Stimulated activated CD4-positive, alpha-beta T cell treated with anti-CD3 and anti-CD28 coated beads, Interleukin-4, amount 100 ng/mL, for 4 hours (primary cell): ENCODE measurements around the gene PLEKHA4.
A peak's percentile ranks its signal among the peaks of the same experiment; 100 is the strongest.
"Not testable (repeated sequence)": the region's sequence is repeated elsewhere in the genome, so short reads cannot be mapped to it uniquely, and the experiment has no call there.

ENCODE experiments used
- DNase-seq, 2 experiments: peaks; one replicate each; pipeline ENCODE4 v3.0.0-alpha.2; 2020

Gene PLEKHA4

GRCh38 chr19:48883726-48884125 is 15.3 kb upstream of the PLEKHA4 start:
- DNase-seq: no peak

GRCh38 chr19:48881741-48882657 is 13.6 kb upstream of the PLEKHA4 start:
- no peak for DNase-seq

- DNase-seq: not testable (repeated sequence)
Observed at GRCh38 chr19:48879696-48880095, 11.3 kb upstream of the PLEKHA4 start.

- no peak for DNase-seq
Observed at GRCh38 chr19:48879025-48879637, 10.7 kb upstream of the PLEKHA4 start.

- DNase-seq: no peak
Observed at GRCh38 chr19:48878196-48879024, 10.0 kb upstream of the PLEKHA4 start.

- DNase-seq: no peak
Observed at GRCh38 chr19:48877855-48878195, 9.4 kb upstream of the PLEKHA4 start.

GRCh38 chr19:48876043-48876981 is 7.9 kb upstream of the PLEKHA4 start:
- peak; percentile 44 to 65 for DNase-seq

- no peak for DNase-seq
Observed at GRCh38 chr19:48874303-48875135, 6.1 kb upstream of the PLEKHA4 start.

- DNase-seq: no peak
Observed at GRCh38 chr19:48873476-48874302, 5.3 kb upstream of the PLEKHA4 start.

GRCh38 chr19:48872884-48873475 is 4.6 kb upstream of the PLEKHA4 start:
- DNase-seq: peak; percentile 58 to 75

GRCh38 chr19:48872182-48872883 is 3.9 kb upstream of the PLEKHA4 start, which contains the start of gene PPP1R15A:
Gene PPP1R15A (plus strand): TSS chr19:48872421. CDS start chr19:48873234, 813 bp downstream.
- peak; percentile 98 for DNase-seq

GRCh38 chr19:48871471-48872181 is 3.2 kb upstream of the PLEKHA4 start:
- not testable (repeated sequence) for DNase-seq

GRCh38 chr19:48870048-48870447 is 1.6 kb upstream of the PLEKHA4 start:
- no peak for DNase-seq

GRCh38 chr19:48867746-48868113 is 687 bp downstream of the PLEKHA4 start:
- DNase-seq: no peak

- no peak for DNase-seq
Observed at GRCh38 chr19:48867123-48867745, 1.2 kb downstream of the PLEKHA4 start.

- no peak for DNase-seq
Observed at GRCh38 chr19:48866692-48867091, 1.7 kb downstream of the PLEKHA4 start.

GRCh38 chr19:48862827-48863226 is 5.6 kb downstream of the PLEKHA4 start:
- no peak for DNase-seq

- no peak for DNase-seq
Observed at GRCh38 chr19:48861313-48861712, 7.1 kb downstream of the PLEKHA4 start.
